HG03575 (cell line): ENCODE results near the gene FAM13A.
A peak's percentile ranks its signal among the peaks of the same experiment; 100 is the strongest.
"Not testable (repeated sequence)": the region's sequence is repeated elsewhere in the genome, so short reads cannot be mapped to it uniquely, and the experiment has no call there.

Experiments used
- ATAC-seq: cut with Tn5 transposase; IDR thresholded peaks from one replicate; pipeline ENCODE4 v1.9.1; 2021; ENCODE audit not compliant: unreplicated experiment, insufficient number of reproducible peaks, low FRiP score; ENCODE audit errors: extremely low read depth

The FAM13A gene

DNA sequence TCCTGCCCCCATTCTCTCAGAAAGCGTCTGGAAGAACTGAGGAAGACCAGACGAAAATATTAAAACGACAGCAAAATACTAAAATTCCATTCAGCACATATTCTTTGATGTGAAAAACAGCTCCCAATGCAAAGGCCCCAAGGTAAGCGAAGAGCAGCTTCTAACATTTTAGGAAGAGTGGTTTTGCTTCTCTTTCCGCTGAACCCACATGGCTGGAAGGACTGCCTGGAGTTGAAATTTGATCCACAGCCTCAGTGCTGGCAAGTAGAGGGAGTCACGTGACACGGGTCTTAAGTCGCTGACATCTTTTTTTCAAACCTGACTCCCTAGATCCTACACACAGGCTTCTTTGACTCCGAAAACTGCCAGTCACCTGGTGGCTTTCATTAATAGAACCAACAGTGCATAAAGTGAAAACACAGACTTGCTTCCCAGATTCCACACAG lies at the start of gene FAM13A:
Gene FAM13A (minus strand): TSS at position 233 of the 446 bp plus-strand sequence. CDS start 221 bp downstream, at position 12.
- ATAC-seq, result no peak

- no peak for ATAC-seq
These were observed 48.7 kb upstream of the FAM13A start for GRCh38 chr4:89105726-89106125.

DNA sequence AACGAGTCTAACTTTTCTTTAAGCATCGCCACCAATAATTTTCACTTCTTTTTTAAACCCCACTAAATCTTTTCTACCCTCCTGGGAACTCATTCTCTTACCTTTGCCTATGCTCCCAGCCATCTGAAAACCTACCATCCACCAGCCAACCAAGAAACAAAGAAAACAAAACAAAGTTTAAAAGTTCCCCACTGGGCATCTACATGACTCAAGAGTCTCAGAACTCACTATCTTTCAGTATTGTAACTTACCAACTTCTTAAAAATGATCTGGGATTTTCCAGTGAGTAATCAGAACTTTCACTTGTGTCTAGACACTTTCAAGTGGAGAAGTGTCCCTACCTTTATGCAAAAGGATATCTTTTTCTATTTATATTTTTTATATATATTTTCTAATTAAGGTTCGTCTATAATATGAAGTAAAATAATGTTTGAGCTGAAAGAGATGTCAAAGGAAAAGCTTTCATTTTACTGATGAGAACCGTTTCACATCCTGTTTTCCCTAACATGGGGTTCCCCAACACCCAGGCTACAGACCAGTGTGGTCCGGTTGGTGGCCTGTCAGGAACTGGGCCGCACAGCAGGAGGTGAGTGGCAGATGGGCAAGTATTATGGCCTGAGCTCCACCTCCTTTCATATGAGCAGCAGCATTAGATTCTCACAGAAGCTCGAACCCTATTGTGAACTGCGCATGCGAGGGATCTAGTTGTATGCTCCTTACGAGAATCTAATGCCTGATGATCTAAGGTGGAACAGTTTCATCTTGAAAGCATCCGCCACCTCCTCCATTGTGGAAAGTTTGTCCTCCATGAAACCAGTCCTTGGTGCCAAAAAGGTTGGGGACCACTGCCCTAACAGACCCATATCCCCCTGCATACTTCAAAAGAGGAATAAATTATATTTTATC lies 44.5 kb upstream of the FAM13A start:
- ATAC-seq, result peak; percentile 76

DNA sequence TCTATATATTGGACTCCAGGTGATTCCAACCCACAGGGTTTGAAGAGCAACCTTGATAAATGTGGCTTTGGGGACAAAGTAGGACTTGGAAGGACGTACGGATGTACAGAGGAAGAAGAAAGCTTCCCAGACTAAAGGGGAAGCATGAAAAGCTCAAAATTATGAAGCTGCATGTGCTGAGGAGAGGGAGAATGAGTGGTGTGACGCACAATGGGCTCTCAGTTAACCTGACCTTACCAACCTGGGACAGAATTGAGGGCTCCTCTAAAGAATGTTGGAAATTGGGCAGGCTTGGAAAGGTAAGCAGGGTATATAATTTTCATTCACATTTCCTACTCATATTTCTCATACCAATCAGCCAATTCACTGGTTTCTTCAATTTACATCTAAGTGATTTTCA lies 43.9 kb upstream of the FAM13A start:
- no peak for ATAC-seq

- no peak for ATAC-seq
These were observed 42.5 kb upstream of the FAM13A start for GRCh38 chr4:89099471-89099870.

GRCh38 chr4:89099034-89099433 lies 42.0 kb upstream of the FAM13A start:
- ATAC-seq, result no peak

DNA sequence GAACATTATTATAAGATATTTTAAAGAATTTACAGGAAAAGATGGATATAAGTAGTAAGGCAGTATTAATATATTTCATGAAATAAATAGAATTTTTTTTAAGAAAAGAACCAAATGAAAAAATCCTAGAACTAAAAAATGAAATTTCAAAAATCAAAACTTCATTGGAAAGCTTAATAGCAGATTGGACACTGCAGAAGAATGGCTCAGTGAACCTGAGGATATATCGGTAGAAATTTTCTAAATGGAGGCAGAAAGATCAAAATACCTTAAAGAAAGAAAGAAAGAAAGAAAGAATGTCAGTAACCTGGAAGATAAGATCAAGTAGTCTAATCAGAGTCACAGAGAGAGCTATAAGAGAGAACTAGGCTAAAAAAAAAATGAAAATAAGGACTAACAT lies 21.3 kb upstream of the FAM13A start:
- ATAC-seq, result no peak

GRCh38 chr4:89077761-89078160 lies 20.8 kb upstream of the FAM13A start:
- ATAC-seq, result no peak

- no peak for ATAC-seq
These were observed 15.9 kb upstream of the FAM13A start for GRCh38 chr4:89072921-89073320.

- no peak for ATAC-seq
These were observed 14.3 kb upstream of the FAM13A start for GRCh38 chr4:89071311-89071710.

- ATAC-seq, result no peak
These were observed 13.1 kb upstream of the FAM13A start for GRCh38 chr4:89070041-89070440.

GRCh38 chr4:89069481-89069880 lies 12.5 kb upstream of the FAM13A start:
- ATAC-seq, result peak; percentile 79

GRCh38 chr4:89067417-89067816 lies 10.4 kb upstream of the FAM13A start:
- no peak for ATAC-seq

- no peak for ATAC-seq
These were observed 7.9 kb upstream of the FAM13A start for GRCh38 chr4:89064848-89065247.

- ATAC-seq, result not testable (repeated sequence)
These were observed 859 bp upstream of the FAM13A start for GRCh38 chr4:89057844-89058243.

DNA sequence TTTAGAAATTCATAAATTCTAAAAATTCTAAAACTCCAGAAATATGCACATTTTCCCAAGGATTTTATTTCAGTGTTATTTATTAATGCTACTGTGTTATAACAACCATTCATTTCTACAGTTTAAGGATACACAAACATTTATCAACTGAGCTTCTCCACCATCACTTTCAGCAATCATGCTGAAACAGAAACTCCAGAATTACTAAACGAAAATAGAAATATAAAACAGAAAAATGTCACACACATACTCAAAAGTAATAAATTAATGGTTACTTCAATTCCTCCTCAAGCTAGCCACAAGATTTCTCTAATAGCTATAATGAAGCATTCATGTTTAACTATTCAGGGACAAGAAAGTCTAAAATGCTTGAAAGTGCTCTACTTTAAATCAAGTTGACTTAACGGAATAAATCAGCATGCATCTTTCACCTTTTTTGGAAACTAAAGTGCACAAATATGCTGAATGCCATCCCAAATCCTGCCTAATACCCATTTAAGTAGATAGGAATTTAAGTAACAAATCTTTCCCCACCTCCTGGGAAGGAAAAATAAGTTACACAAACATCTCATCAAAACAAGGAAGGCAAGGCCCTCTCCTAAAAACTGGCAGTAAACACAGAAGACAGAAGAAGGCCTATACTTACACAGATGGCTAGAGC lies 563 bp downstream of the FAM13A start:
- ATAC-seq, result no peak

DNA sequence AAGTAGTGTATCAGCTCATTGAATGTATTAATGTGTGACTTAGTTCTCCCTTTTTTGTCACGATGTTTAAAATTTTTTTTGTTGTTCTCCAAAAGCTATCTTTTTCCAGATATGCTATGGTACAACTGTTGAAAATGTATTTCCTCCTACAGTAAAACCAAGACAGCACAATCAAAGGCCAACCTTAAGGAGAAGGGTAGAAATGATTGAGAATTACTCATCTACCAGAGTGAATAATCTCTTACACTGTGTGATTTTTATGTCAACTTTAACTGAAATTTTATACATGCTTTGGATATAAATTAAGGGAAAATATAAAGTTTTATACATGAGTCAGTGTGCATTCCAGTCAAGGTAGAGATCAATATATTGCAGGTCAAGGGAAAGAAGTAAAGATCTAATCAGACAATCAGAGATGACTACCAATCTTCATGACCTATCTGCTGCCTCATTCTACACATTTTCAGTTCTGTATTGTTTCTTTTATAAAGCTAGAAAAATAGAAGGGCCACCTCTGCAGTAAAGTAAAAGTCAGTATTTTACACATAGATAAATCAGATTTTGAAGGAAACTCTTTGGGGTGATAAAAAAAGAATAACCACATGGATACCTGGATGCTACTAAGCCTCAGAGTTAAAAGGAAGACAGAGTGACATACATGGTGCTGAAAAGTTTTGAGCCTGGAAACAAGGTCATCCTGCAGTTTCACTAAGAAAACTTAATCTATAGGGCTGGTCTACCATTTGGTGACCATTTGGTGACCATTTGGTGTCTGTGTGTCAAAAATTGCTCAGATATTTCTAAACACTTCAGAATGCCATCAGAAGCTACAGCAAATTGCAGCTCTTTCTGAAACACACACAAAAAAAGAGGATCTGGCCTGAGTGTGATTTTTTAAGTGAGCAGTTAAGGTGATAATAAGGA lies 1.6 kb downstream of the FAM13A start:
- ATAC-seq, result no peak

DNA sequence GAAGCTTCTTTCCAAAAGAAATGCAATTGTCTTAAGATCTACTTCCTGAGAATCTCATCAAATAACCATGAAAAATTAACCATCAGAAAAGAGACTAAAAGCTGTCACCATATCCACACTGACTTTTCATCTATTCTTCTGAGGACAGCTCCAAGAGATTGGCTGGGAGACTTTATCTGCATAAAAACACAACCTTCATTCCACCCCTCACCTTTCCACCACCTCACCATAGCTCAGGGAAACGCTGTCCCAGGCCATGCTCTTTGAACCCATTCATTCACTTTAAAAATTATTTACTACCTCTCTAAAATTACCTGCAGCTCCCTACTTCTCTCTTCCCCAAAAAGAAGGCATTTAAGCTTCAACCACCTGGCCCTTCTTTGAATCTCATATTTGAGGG lies 2.4 kb downstream of the FAM13A start:
- ATAC-seq, result no peak

GRCh38 chr4:89049853-89050252 lies 7.1 kb downstream of the FAM13A start:
- no peak for ATAC-seq
